Loucy (cell line): Measurements from ENCODE around the gene LRRC56.

Source experiments
- H2AFZ ChIP-seq: fragments of 200-600 bp; sonication (generic); 2 replicates; pipeline ENCODE4 v1.6.0; 2016; ENCODE audit warnings: antibody characterized with exemption, mild to moderate bottlenecking, low read length, moderate library complexity
- H3F3A ChIP-seq: fragments of 200-600 bp; 2 replicates; pipeline ENCODE4 v1.6.0; 2016; ENCODE audit warnings: antibody characterized with exemption, low read depth, mild to moderate bottlenecking
- H3K27me3 ChIP-seq: fragments of 200-600 bp; sonication (generic); 2 replicates; pipeline ENCODE4 v1.6.1; 2014; ENCODE audit warnings: low read length, mild to moderate bottlenecking; ENCODE audit not compliant: insufficient read depth, poor library complexity, severe bottlenecking
- H3K36me3 ChIP-seq: fragments of 200-600 bp; sonication (generic); 2 replicates; pipeline ENCODE4 v1.6.1; 2016; ENCODE audit warnings: low read length; ENCODE audit not compliant: insufficient read depth
- H3K4me1 ChIP-seq: fragments of 200-600 bp; sonication (generic); 2 replicates; pipeline ENCODE4 v1.5.1; 2014; ENCODE audit warnings: low read length, mild to moderate bottlenecking; ENCODE audit not compliant: insufficient read depth, poor library complexity, severe bottlenecking
- H3K4me2 ChIP-seq: fragments of 200-600 bp; sonication (generic); 2 replicates; pipeline ENCODE4 v1.6.0; 2014; ENCODE audit warnings: antibody characterized with exemption, low read length, low read depth, mild to moderate bottlenecking; ENCODE audit not compliant: poor library complexity, severe bottlenecking
- H3K4me3 ChIP-seq: fragments of 200-600 bp; sonication (generic); 2 replicates; pipeline ENCODE4 v1.5.1; 2014; ENCODE audit warnings: low read length, mild to moderate bottlenecking, mixed read lengths; ENCODE audit not compliant: poor library complexity, severe bottlenecking
- H3K79me2 ChIP-seq: fragments of 200-600 bp; sonication (generic); 2 replicates; pipeline ENCODE4 v1.6.1; 2014; ENCODE audit warnings: low read length; ENCODE audit not compliant: insufficient read depth
- H3K9ac ChIP-seq: fragments of 200-600 bp; sonication (generic); 2 replicates; pipeline ENCODE4 v1.6.0; 2014; ENCODE audit warnings: mild to moderate bottlenecking, low read depth, low read length, moderate library complexity; ENCODE audit not compliant: poor library complexity, severe bottlenecking
- H3K9me2 ChIP-seq: fragments of 200-600 bp; sonication (generic); replicated peaks from 2 replicates; pipeline ENCODE4 v1.6.1; 2016; ENCODE audit warnings: low read depth, low read length, mixed read lengths
- H3K9me3 ChIP-seq: fragments of 200-600 bp; sonication (generic); 2 replicates; pipeline ENCODE4 v1.6.1; 2014; ENCODE audit warnings: mild to moderate bottlenecking, antibody characterized with exemption, low read length, low read depth; ENCODE audit not compliant: insufficient read depth
- H4K20me1 ChIP-seq: fragments of 200-600 bp; sonication (generic); 2 replicates; pipeline ENCODE4 v1.6.0; 2014; ENCODE audit warnings: antibody characterized with exemption, low read length, mild to moderate bottlenecking; ENCODE audit not compliant: insufficient read depth, poor library complexity, severe bottlenecking
- EZH2phosphoT487 ChIP-seq: fragments of 200-600 bp; IDR thresholded peaks from 2 replicates; pipeline ENCODE4 v1.6.1; 2018; ENCODE audit warnings: antibody characterized with exemption, mild to moderate bottlenecking, moderate library complexity, borderline replicate concordance
- TF ChIP-seq, protein P1 (sequence below): fragments of 200-600 bp; sonication (generic); conservative IDR thresholded peaks from 2 replicates; pipeline ENCODE4 v1.5.1; 2014; ENCODE audit warnings: mild to moderate bottlenecking, antibody characterized with exemption, low read length

Gene LRRC56

DNA sequence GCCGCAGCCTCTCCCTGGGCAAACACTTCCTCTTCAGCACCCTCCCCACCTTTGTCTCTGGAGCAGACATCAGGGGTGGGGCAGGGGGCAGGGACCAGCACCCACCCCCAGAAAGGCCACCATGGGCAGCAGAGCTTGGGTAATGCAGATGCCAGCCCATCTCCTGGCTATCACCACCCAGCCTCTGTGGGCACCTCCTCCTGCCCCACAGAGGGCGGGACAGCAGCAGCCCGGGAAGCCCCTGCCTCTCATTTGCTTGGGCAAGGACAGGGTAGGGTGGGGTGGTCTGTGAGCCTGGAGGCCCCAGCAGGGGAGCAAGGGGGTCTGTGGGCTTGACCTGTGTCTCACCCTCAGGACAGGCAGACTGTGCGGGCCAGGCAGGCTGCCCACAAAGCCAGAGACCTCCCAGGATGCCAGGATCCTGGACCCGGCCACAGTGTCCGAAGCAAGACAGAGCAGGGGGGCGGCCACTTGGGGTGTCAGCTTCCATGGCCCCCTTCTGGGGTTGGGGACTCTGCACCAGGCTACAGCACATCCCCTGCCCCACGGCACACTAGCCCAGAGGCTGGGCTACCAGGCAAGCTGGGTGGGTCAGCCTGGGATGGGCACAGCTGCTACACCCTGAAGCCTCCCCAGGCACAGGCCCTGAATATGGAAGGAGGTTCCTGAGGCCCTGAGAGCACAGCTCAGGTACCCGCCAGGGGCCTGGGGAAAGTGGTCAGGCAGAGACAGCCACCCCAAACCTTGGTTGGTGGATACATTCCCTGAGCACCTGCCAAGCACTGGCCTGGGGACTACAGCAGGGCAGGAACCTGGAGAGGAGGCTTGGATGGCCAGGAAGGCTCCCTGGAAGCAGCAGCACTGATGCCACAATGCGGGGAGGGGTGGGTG lies 34.8 kb upstream of the LRRC56 start:
- peaks cover 35% of the 10 kb centered on the region for H3K79me2 ChIP-seq
- TF ChIP-seq, protein P1, sequence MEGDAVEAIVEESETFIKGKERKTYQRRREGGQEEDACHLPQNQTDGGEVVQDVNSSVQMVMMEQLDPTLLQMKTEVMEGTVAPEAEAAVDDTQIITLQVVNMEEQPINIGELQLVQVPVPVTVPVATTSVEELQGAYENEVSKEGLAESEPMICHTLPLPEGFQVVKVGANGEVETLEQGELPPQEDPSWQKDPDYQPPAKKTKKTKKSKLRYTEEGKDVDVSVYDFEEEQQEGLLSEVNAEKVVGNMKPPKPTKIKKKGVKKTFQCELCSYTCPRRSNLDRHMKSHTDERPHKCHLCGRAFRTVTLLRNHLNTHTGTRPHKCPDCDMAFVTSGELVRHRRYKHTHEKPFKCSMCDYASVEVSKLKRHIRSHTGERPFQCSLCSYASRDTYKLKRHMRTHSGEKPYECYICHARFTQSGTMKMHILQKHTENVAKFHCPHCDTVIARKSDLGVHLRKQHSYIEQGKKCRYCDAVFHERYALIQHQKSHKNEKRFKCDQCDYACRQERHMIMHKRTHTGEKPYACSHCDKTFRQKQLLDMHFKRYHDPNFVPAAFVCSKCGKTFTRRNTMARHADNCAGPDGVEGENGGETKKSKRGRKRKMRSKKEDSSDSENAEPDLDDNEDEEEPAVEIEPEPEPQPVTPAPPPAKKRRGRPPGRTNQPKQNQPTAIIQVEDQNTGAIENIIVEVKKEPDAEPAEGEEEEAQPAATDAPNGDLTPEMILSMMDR = no peak
- TF ChIP-seq EZH2phosphoT487 = no peak
- no peak overlapping the region for H3K9ac ChIP-seq

DNA sequence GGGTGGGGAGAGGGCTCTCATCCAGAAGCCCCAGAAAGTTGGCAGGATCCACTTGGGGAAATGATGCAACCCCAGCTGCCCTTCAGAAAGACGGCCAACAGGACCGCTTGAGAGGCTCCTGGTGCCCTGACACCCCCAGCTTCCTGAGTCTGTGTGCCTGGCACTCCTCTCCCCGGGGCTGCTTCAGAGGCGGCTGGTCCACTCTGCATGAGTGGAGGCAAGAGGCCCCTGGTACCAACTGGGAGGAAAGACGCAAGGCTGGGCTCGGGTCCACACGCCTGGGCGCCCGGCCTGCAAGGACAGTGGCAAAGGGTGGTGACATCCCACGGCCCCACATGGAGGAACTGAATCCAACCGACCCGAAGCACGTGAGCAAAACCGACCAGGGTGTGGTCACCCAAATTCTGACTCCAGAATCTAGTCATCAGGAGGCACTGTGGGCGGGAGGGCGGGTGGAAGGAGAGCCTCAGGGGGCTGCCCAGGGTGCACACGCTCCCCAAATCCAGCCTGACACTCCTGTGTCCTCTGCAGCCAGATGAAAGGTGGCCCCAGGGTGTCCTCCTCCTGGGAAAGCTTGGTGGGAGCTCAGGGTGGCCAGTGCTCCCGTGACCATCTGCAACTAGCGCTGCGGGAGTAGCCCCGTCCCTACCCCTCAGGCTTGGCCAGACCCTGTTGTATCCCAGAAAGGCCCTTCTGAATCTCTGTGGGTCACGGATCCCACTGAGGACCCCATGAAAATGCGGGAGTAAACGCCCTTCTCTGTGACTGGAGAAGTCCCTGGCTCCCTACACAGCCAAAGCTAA lies 33.9 kb upstream of the LRRC56 start:
- no peak for TF ChIP-seq EZH2phosphoT487
- TF ChIP-seq, protein P1 = no peak
- H3K9me2 ChIP-seq = no peaks in the 10 kb centered on the region
- H3F3A ChIP-seq = peaks cover 5% of the 10 kb centered on the region; the same call in 1 of the 2 replicates
- H3K4me2 ChIP-seq = no peak overlapping the region
- H3K9me3 ChIP-seq = no peaks in the 10 kb centered on the region
- no peak overlapping the region for H3K9ac ChIP-seq
- peaks cover 40% of the 10 kb centered on the region for H3K79me2 ChIP-seq
- peaks cover 9% of the 10 kb centered on the region for H3K4me1 ChIP-seq
- H2AFZ ChIP-seq = no peak overlapping the region
- H4K20me1 ChIP-seq = peaks cover 13% of the 10 kb centered on the region
- H3K4me3 ChIP-seq = no peak overlapping the region
- H3K36me3 ChIP-seq = peaks cover 24% of the 10 kb centered on the region; the same call in 1 of the 2 replicates
- no peaks in the 10 kb centered on the region for H3K27me3 ChIP-seq

More for the DNA sequence above, 34.8 kb upstream of the LRRC56 start:
- Histone ChIP-seq H3K4me1 (peaks cover 9% of the 10 kb centered on the region), H2AFZ (no peak overlapping the region), H3K9me3 (no peaks in the 10 kb centered on the region), H3F3A (peaks cover 2% of the 10 kb centered on the region; the same call in 1 of the 2 replicates), H3K36me3 (peaks cover 32% of the 10 kb centered on the region; the same call in 1 of the 2 replicates), H3K4me3 (no peak overlapping the region), H3K27me3 (no peaks in the 10 kb centered on the region), H4K20me1 (peaks cover 10% of the 10 kb centered on the region), H3K9me2 (no peaks in the 10 kb centered on the region), H3K4me2 (no peak overlapping the region)

DNA sequence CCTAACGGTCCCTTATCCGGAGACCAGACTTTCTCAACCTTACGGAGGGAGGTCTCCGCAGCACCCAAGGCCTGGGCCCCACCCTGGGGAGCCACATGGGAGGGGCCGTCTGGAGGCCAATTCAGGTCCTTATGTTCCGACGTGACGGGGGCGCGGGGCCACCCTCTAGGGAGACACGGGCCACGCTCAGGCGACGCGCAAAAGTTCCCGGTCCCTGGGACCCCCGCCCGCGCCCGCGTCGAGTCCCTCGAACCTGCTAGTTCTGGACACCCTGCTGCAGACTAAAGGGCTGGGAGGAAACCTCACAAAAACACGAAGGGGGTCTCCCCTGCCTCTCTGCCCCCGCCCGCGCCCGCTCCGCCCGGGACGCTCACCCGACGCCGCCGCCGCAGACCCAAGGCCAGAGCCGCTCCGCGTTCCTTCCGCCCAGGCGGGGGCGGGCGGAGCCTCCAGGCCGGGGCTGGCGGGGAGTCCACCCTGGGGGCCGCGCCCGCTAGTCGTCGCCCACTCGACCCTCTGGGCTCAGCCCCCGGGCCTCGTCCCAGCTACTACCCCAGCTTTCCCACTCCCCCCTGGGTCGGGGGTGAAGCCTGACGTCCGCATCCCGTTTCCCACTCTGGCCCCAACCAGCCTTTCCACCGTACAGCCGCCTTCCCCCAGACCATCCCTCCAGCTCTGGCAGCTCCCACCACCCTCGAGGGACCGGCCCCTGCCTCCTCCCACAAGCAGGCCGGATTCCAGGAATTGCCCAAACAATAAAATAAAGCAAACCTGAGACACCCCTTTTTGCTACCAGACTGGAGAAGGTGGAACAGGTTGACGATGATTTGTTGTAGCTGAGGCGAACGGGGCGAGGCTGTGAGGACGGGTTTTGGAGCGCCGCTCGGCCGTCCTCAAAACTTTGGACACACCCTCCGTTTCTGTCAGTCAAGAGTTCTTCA lies 33.0 kb upstream of the LRRC56 start:
- H3K9me2 ChIP-seq = no peaks in the 10 kb centered on the region
- H3K4me2 ChIP-seq = peak overlapping the region; percentile 95
- H3F3A ChIP-seq = peaks cover 5% of the 10 kb centered on the region; the same call in 1 of the 2 replicates
- H3K4me1 ChIP-seq = peaks cover 9% of the 10 kb centered on the region
- peak overlapping the region; percentile 97 for H3K9ac ChIP-seq
- H3K36me3 ChIP-seq = peaks cover 14% of the 10 kb centered on the region; the same call in 1 of the 2 replicates
- no peak for TF ChIP-seq EZH2phosphoT487
- TF ChIP-seq, protein P1 = no peak
- H3K27me3 ChIP-seq = no peaks in the 10 kb centered on the region
- H3K9me3 ChIP-seq = no peaks in the 10 kb centered on the region
- H2AFZ ChIP-seq = no peak overlapping the region
- peaks cover 40% of the 10 kb centered on the region for H3K79me2 ChIP-seq
- H4K20me1 ChIP-seq = peaks cover 13% of the 10 kb centered on the region
- H3K4me3 ChIP-seq = peak overlapping the region; percentile 100
